Kidney epithelial cell (primary cell): ENCODE data around the gene BAG5. TPM values are rescaled to one million over a fixed set of nuclear protein-coding genes. Genes with fewer than 3 reads are reported as not detected.

Source experiments
- DNase-seq: peaks from one replicate; pipeline ENCODE4 v3.0.0-alpha.2; 2010; ENCODE audit warnings: low read depth
- H3K27me3 ChIP-seq: 2 replicates; pipeline ENCODE4 v1.6.0; 2011; ENCODE audit warnings: low read length; ENCODE audit not compliant: control insufficient read depth, insufficient read depth
- H3K36me3 ChIP-seq: 2 replicates; pipeline ENCODE4 v1.5.1; 2011; ENCODE audit warnings: low read length; ENCODE audit not compliant: control insufficient read depth, insufficient read depth
- H3K4me3 ChIP-seq: 2 replicates; pipeline ENCODE4 v1.5.1; 2011; ENCODE audit warnings: low read depth, mild to moderate bottlenecking, control low read depth, low read length
- total RNA-seq: library from RNA; depleted of rRNA; stranded (reverse); fragments of >200 nt; gene quantifications from 2 replicates; pipeline ENCODE4 v1.2.3, GENCODE V29; 2015
- TF ChIP-seq, protein P1 (sequence below): IDR thresholded peaks from 2 replicates; pipeline ENCODE4 v1.5.1; 2011; ENCODE audit warnings: mild to moderate bottlenecking, moderate library complexity, low read length, control low read depth, inconsistent platforms; ENCODE audit not compliant: insufficient read depth, poor library complexity, severe bottlenecking

BAG5 gene
- total RNA-seq, 1 donor from 2014 or later: 40.8 TPM

DNA sequence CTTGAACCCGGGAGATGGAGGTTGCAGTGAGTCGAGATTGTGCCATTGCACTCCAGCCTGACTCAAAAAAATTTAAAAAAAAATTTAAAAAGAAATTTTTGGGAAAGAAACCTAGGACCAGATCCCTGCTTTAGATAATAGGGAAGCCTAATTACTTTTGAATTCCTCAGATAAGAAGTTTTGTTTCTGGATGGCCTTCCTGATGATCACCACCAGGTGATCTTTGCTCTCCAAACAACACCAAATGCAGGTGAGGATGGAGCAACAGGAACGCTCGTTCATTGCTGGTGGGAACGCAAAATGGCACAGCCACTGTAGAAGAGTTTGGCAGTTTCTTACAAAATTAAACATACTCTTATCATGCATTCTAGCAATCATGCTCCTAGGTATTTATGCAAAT is 38.0 kb upstream of the BAG5 start:
- no peak overlapping the region for H3K4me3 ChIP-seq
- DNase-seq: no peak
- no peaks in the 10 kb centered on the region for H3K27me3 ChIP-seq
- TF ChIP-seq, protein P1, sequence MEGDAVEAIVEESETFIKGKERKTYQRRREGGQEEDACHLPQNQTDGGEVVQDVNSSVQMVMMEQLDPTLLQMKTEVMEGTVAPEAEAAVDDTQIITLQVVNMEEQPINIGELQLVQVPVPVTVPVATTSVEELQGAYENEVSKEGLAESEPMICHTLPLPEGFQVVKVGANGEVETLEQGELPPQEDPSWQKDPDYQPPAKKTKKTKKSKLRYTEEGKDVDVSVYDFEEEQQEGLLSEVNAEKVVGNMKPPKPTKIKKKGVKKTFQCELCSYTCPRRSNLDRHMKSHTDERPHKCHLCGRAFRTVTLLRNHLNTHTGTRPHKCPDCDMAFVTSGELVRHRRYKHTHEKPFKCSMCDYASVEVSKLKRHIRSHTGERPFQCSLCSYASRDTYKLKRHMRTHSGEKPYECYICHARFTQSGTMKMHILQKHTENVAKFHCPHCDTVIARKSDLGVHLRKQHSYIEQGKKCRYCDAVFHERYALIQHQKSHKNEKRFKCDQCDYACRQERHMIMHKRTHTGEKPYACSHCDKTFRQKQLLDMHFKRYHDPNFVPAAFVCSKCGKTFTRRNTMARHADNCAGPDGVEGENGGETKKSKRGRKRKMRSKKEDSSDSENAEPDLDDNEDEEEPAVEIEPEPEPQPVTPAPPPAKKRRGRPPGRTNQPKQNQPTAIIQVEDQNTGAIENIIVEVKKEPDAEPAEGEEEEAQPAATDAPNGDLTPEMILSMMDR: no peak
- no peaks in the 10 kb centered on the region for H3K36me3 ChIP-seq

DNA sequence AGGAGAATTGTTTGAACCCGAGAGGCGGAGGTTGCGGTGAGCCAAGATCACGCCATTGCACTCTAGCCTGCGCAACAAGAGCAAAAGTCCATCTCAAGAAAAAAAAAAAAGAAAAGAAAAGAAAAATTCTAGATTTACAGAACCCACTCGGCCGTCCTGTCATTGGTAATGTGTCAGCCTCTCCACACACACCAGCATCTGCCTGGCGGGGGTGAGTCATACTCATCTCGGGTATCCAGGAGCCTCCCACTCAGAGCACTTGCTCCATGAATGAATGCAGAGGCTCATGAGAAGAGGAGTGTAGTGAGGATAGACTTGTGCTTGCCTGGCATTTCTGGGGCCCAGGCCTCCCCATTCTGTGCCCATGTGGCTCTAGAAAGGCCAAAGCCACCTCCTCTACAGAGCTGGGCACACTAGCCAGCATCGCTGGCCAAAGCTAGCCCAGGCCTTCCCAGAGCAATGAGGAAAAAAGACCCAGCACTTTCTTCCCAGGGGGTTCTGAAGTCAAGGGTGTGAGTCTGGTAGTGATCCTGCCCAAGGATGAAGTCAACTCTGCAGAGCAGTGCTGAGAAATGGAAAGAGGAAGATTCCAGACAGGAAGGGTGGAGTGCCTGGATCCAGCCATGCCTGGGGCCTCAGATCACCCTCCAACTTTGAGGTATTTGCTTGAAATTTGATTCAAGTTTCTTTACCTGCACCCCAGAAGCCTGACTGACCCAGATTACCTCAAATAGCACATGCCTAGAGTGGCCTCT is 35.3 kb upstream of the BAG5 start:
- peak; percentile 78 for DNase-seq
- no peaks in the 10 kb centered on the region for H3K36me3 ChIP-seq
- TF ChIP-seq, protein P1: no peak

GRCh38 chr14:103594265-103594664 is 31.8 kb upstream of the BAG5 start:
- TF ChIP-seq, protein P1: no peak
- no peaks in the 10 kb centered on the region for H3K36me3 ChIP-seq
- no peak for DNase-seq
- no peak overlapping the region for H3K4me3 ChIP-seq
- H3K27me3 ChIP-seq: no peaks in the 10 kb centered on the region

More for the DNA sequence above, 35.3 kb upstream of the BAG5 start:
- no peaks in the 10 kb centered on the region for H3K27me3 ChIP-seq
- no peak overlapping the region for H3K4me3 ChIP-seq

DNA sequence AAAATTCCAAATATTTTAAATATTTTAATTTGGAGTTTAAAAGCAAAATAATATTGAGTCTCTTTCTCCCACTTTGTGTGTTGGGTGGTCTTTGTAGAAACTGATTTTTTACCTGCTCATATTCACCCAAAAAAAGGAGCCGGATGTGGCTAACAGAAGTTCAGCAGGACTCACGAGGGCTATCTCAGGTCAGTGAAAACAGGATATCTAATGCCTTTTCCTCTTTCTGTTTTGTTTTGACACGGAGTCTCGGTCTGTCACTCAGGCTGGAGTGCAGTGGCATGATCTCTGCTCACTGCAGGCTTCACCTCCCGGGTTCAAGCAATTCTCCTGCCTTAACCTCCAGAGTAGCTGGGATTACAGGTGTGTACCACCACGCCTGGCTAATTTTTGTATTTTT is 31.1 kb upstream of the BAG5 start:
- DNase-seq: no peak
- Histone ChIP-seq H3K4me3 (no peak overlapping the region), H3K36me3 (no peaks in the 10 kb centered on the region), H3K27me3 (no peaks in the 10 kb centered on the region)
- TF ChIP-seq, protein P1: no peak

DNA sequence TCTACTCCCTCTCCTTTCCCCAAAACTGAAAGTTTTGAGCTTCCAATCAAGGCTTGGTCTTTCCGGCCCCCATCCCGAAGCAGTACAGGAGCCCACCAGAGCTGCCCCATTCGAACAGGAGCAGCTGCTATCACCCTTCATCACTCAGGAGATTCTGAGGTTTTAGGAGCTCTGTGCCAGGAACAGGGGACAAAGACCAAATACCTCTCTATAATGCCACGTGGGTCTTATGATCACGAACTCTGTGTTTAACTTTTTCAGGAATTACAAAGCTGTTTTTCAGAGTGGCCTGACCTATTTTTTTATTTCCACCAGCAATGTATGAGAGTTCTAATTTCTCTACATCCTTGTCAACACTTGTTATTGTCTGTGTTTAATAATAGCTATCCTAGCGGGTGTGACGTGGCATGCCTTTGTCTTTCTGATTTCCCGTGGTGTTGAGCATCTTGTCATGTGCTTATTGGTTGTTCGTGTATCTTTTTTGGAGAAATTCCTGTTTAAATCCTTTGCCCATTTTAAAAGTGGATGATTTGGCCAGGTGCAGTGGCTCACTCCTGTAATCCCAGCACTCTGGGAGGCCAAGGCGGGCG is 22.0 kb upstream of the BAG5 start:
- Histone ChIP-seq H3K4me3 (no peak overlapping the region), H3K36me3 (no peaks in the 10 kb centered on the region), H3K27me3 (no peaks in the 10 kb centered on the region)
- no peak for DNase-seq
- TF ChIP-seq, protein P1: no peak
